Stimulated activated CD8-positive, alpha-beta memory T cell treated with anti-CD3 and anti-CD28 coated beads, Interleukin-15, amount 100 ng/mL, for 24 hours (primary cell): ENCODE measurements around the gene CTNNB1.
"Not testable (repeated sequence)": the region's sequence is repeated elsewhere in the genome, so short reads cannot be mapped to it uniquely, and the experiment has no call there.

Source experiments
- DNase-seq: peaks from one replicate; pipeline ENCODE4 v3.0.0-alpha.2; 2020; ENCODE audit warnings: low read depth

Gene CTNNB1

GRCh38 chr3:41259449-41260062, 60.3 kb downstream of the CTNNB1 start:
- DNase-seq, result no peak

- DNase-seq, result no peak
These were observed 60.8 kb downstream of the CTNNB1 start for GRCh38 chr3:41260063-41260450.

- DNase-seq, result no peak
These were observed 65.8 kb downstream of the CTNNB1 start for GRCh38 chr3:41265011-41265545.

GRCh38 chr3:41265823-41266273, 66.5 kb downstream of the CTNNB1 start:
- DNase-seq, result no peak

GRCh38 chr3:41267975-41268640, 68.8 kb downstream of the CTNNB1 start:
- no peak for DNase-seq

GRCh38 chr3:41272667-41273066, 73.4 kb downstream of the CTNNB1 start:
- no peak for DNase-seq

- no peak for DNase-seq
These were observed 75.8 kb downstream of the CTNNB1 start for GRCh38 chr3:41274944-41275668.

GRCh38 chr3:41276191-41276590, 76.9 kb downstream of the CTNNB1 start:
- no peak for DNase-seq

- DNase-seq, result no peak
These were observed 78.6 kb downstream of the CTNNB1 start for GRCh38 chr3:41277790-41278465.

GRCh38 chr3:41284934-41285333, 85.6 kb downstream of the CTNNB1 start:
- not testable (repeated sequence) for DNase-seq

- DNase-seq, result no peak
These were observed 87.0 kb downstream of the CTNNB1 start for GRCh38 chr3:41286305-41286704.

- no peak for DNase-seq
These were observed 89.5 kb downstream of the CTNNB1 start for GRCh38 chr3:41288785-41289184.
